Body of pancreas (tissue), 4 donors: ENCODE results near the gene MAN1B1.

Source experiments
- CTCF ChIP-seq, 7 experiments: fragments of 450-650 bp in 4 of 7; fragments of 200-600 bp in 3 of 7; sonication (generic) in 3 of 7; IDR thresholded peaks; one replicate each; pipeline ENCODE4 v1.5.1; 2016 to 2019; ENCODE audit warnings: antibody characterized with exemption in 7 of 7
- POLR2A ChIP-seq, 3 donors: fragments of 450-650 bp; IDR thresholded peaks; one replicate each; pipeline ENCODE4 v1.6.1; 2016; ENCODE audit warnings: antibody characterized with exemption in 3 of 3, mild to moderate bottlenecking in 2 of 3

DNA sequence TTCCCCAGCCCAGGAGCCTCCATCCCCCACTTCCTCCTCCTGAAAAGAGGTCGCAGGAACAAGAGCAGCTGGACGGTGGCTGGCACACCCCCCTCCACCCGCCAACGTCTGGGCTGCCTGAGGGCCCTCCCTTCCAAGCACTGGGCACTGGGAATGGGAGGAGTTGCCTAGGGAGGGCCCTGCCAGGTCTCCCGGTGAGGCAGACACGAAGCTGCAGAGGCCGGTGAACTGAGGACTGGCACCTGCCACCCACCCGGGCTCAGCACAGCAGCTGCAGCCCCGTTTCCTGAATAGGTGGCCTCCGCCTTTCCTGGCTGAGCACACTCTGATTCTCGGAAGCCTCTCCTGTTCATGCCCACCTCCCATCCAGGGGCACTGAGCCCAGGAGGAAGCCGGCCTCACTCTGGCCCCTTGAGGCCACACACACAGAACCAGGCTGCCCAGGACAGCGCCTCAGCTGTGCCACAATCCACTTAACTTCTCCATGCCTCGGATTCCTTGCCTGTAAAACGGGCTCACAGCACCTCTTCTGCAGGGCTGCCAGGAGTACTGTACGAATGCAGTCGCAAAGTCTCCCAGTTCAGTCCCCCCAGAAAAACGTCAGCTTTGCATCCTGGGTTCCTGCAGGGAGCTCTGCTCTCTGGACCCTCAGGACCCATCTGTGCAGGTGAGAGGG, 42.1 kb upstream of the MAN1B1 start:
- TF ChIP-seq CTCF (IDR thresholded peaks at IDR 0.05) (no peak), POLR2A (IDR thresholded peaks at IDR 0.05) (peak; percentile 18 to 44 (median 35))
